ENCODE measurements around the gene GNPTAB.

GRCh38 chr12:101857043-101857558 is 26.3 kb upstream of the GNPTAB start:
- no peak for TF ChIP-seq CTCF (IDR thresholded peaks at IDR 0.05)
- no peak for TF ChIP-seq EZH2 (IDR thresholded peaks at IDR 0.05; ENCODE audit: borderline replicate concordance, insufficient read depth, low read depth, low read length, poor library complexity, severe bottlenecking)
